Endothelial cell of umbilical vein (primary cell): ENCODE results near the gene CCDC142. TPM values are rescaled to one million over a fixed set of nuclear protein-coding genes. Genes with fewer than 3 reads are reported as not detected.

Experiments used
- BruUV-seq: library from RNA; stranded (reverse); fragments of 400-500 nt; replicated peaks from 2 replicates; lab custom pipeline; 2021; lab: Mats Ljungman, UMichigan
- CTCF ChIA-PET: fragments of 300-600, 350-600 bp; sonication (Branson Sonifier 250); formaldehyde crosslinking; loops from one replicate; lab custom pipeline; 2021; ENCODE audit warnings: antibody characterized with exemption, inconsistent platforms; lab: Charles Lee
- POLR2A ChIA-PET: fragments of 300-600, 350-600 bp; sonication (Branson Sonifier 250); formaldehyde crosslinking; loops from one replicate; lab custom pipeline; 2021; ENCODE audit warnings: antibody characterized with exemption, inconsistent platforms; lab: Charles Lee
- DNase-seq: peaks from one replicate; pipeline ENCODE4 v3.0.0-alpha.2; 2011; ENCODE audit warnings: low read depth, low spot score
- FAIRE-seq: peaks from 2 replicates; lab custom pipeline; 2011; peaks lifted over from hg19 to GRCh38; lab: Jason Lieb, UNC
- H2AFZ ChIP-seq: 2 replicates; pipeline ENCODE4 v1.6.0; 2012; ENCODE audit warnings: low read depth, low read length, control low read depth, inconsistent platforms
- H3K27ac ChIP-seq: 2 replicates; pipeline ENCODE4 v1.5.1; 2011; ENCODE audit warnings: low read depth, mild to moderate bottlenecking, control low read depth, low read length, moderate library complexity; ENCODE audit not compliant: insufficient read depth
- H3K27me3 ChIP-seq, 2 experiments: 2 replicates each; pipeline versions ENCODE4 v1.6.0 to v1.6.1; 2011; ENCODE audit warnings: low read length in 2 of 2, mixed read lengths in 1 of 2; ENCODE audit not compliant: control insufficient read depth in 2 of 2, insufficient read depth in 2 of 2
- H3K36me3 ChIP-seq, 2 experiments: 2 replicates in 1 of 2; 3 replicates in 1 of 2; pipeline ENCODE4 v1.5.1; 2011; ENCODE audit warnings: low read length in 2 of 2, mild to moderate bottlenecking in 1 of 2, moderate library complexity in 1 of 2; ENCODE audit not compliant: control insufficient read depth in 2 of 2, insufficient read depth in 2 of 2; ENCODE audit errors: extremely low read depth in 1 of 2
- H3K4me1 ChIP-seq: 3 replicates; pipeline ENCODE4 v1.5.1; 2011; ENCODE audit warnings: mild to moderate bottlenecking, low read length; ENCODE audit not compliant: control insufficient read depth, insufficient read depth; ENCODE audit errors: extremely low read depth
- H3K4me2 ChIP-seq: 2 replicates; pipeline ENCODE4 v1.6.1; 2011; ENCODE audit warnings: low read length, control low read depth, mixed read lengths; ENCODE audit not compliant: insufficient read depth
- H3K4me3 ChIP-seq, 3 experiments: fragments of 200-600 bp in 1 of 3; sonication (generic), shearing (Covaris generic) in 1 of 3; replicated peaks in 1 of 3; 2 replicates each; pipeline ENCODE4 v1.5.1; 2011 to 2016; ENCODE audit warnings: control low read depth in 3 of 3, low read length in 3 of 3, mild to moderate bottlenecking in 2 of 3, inconsistent platforms in 1 of 3, low read depth in 1 of 3, moderate library complexity in 1 of 3; ENCODE audit not compliant: insufficient read depth in 1 of 3
- H3K79me2 ChIP-seq: 2 replicates; pipeline ENCODE4 v1.6.0; 2012; ENCODE audit warnings: low read length, inconsistent platforms; ENCODE audit not compliant: control insufficient read depth, insufficient read depth
- H3K9ac ChIP-seq: replicated peaks from 2 replicates; pipeline ENCODE3; 2011; ENCODE audit warnings: low read length, control low read depth; ENCODE audit not compliant: insufficient read depth; ENCODE audit errors: extremely low read depth
- H3K9me1 ChIP-seq: replicated peaks from 3 replicates; pipeline ENCODE4 v1.6.0; 2011; ENCODE audit warnings: mild to moderate bottlenecking, low read length; ENCODE audit not compliant: control insufficient read depth, insufficient read depth; ENCODE audit errors: extremely low read depth
- H3K9me3 ChIP-seq: replicated peaks from 2 replicates; pipeline ENCODE4 v1.5.1; 2012; ENCODE audit warnings: low read length, inconsistent platforms; ENCODE audit not compliant: control insufficient read depth, insufficient read depth
- H4K20me1 ChIP-seq: replicated peaks from 2 replicates; pipeline ENCODE3; 2011; ENCODE audit warnings: mild to moderate bottlenecking, low read length; ENCODE audit not compliant: control insufficient read depth, insufficient read depth; ENCODE audit errors: extremely low read depth
- EZH2 ChIP-seq: IDR thresholded peaks from 2 replicates; pipeline ENCODE4 v1.6.1; 2012; ENCODE audit warnings: borderline replicate concordance, low read depth, mild to moderate bottlenecking, moderate library complexity, low read length, inconsistent platforms; ENCODE audit not compliant: severe bottlenecking
- FOS ChIP-seq: IDR thresholded peaks from 2 replicates; pipeline ENCODE4 v1.6.1; 2011; ENCODE audit warnings: mild to moderate bottlenecking, low read length, moderate library complexity, borderline replicate concordance; ENCODE audit not compliant: insufficient read depth
- GATA2 ChIP-seq: IDR thresholded peaks from 2 replicates; pipeline ENCODE4 v1.7.0; 2011; ENCODE audit warnings: low read depth, mild to moderate bottlenecking, moderate library complexity, mixed read lengths, low read length; ENCODE audit not compliant: insufficient read length, insufficient read depth
- POLR2A ChIP-seq: IDR thresholded peaks from 2 replicates; pipeline ENCODE4 v1.6.1; 2012; ENCODE audit warnings: low read depth, mild to moderate bottlenecking, control low read depth, low read length
- dilution Hi-C: fragments of 300-500 bp; cut with MboI; formaldehyde crosslinking; loops from one replicate; pipeline ENCODE4 v1.15.0; 2019; ENCODE audit warnings: low sequenced_read_pairs; ENCODE audit not compliant: extremely low pct_ligation_motif_present
- intact Hi-C: fragments of 100-400 bp; cut with micrococcal nuclease; formaldehyde crosslinking; loops from one replicate; pipeline ENCODE4 v1.10.0; 2022
- polyA plus RNA-seq, 4 experiments: library from polyadenylated mRNA; depleted of rRNA in 3 of 4; stranded (reverse) in 3 of 4; unstranded in 1 of 4; fragments of >200 nt; gene quantifications; 2 replicates each; pipeline versions ENCODE4 v1.2.1 to v1.2.3, GENCODE V29; 2011 to 2012; ENCODE audit warnings: missing spikeins in 1 of 4
- total RNA-seq: library from RNA; stranded (reverse); gene quantifications from 2 replicates; pipeline ENCODE4 v1.2.3, GENCODE V29; 2021
- TF ChIP-seq, protein P1 (sequence below): IDR thresholded peaks from 2 replicates; pipeline ENCODE4 v1.6.1; 2011; ENCODE audit not compliant: insufficient read depth, insufficient read length

Gene CCDC142
- total and polyA plus RNA-seq, 2 donors (not counting 3 experiments of a cell fraction or from before 2014, with no cell fraction given): 12.8 to 23.8 TPM

- peak; percentile 34 for DNase-seq
- intact Hi-C loops (loop anchor here (5.0 kb wide), 2 partner anchors 33 to 198 kb away; partner anchors contain the start of gene LBX2), dilution Hi-C loops (no loop called here)
- TF ChIP-seq FOS (no peak), EZH2 (no peak), POLR2A (no peak), GATA2 (no peak)
- TF ChIP-seq, protein P1, sequence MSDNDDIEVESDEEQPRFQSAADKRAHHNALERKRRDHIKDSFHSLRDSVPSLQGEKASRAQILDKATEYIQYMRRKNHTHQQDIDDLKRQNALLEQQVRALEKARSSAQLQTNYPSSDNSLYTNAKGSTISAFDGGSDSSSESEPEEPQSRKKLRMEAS: no peak
- H3K9me1 ChIP-seq: no peaks in the 10 kb centered on the region
- no peaks in the 10 kb centered on the region for H3K27me3 ChIP-seq
- peak; percentile 59 for FAIRE-seq
- H2AFZ ChIP-seq: peak overlapping the region; percentile 37
- peak overlapping the region; percentile 78 for H3K9ac ChIP-seq
- no peaks in the 10 kb centered on the region for H3K9me3 ChIP-seq
- peak overlapping the region; percentile 25 for H3K27ac ChIP-seq
- ChIA-PET CTCF (interaction anchor here (1.3 to 5.2 kb wide), 8 partner anchors 23 to 195 kb away, joined by 3 to 82 read pairs (median 6); partner anchors contain the start of genes CCDC142, LBX2, PCGF1 and TTC31), POLR2A (interaction anchor here (1.0 kb wide), 1 partner anchor 72 kb away, joined by 3 read pairs; the partner anchor contains the start of gene WBP1)
- H3K4me2 ChIP-seq: peak overlapping the region; percentile 67
- no TSS peak for BruUV-seq
- H3K36me3 ChIP-seq: peaks cover 6 to 26% of the 10 kb centered on the region in 2 experiments
- peaks cover 19% of the 10 kb centered on the region for H3K79me2 ChIP-seq
- peaks cover 20% of the 10 kb centered on the region for H3K4me1 ChIP-seq
- no peaks in the 10 kb centered on the region for H4K20me1 ChIP-seq
- H3K4me3 ChIP-seq: peak overlapping the region; percentile 77 to 90 (median 81)
Measured at GRCh38 chr2:74530239-74531187, 47.7 kb upstream of the CCDC142 start.
